Measurements from ENCODE around the gene MYO16.

DNA sequence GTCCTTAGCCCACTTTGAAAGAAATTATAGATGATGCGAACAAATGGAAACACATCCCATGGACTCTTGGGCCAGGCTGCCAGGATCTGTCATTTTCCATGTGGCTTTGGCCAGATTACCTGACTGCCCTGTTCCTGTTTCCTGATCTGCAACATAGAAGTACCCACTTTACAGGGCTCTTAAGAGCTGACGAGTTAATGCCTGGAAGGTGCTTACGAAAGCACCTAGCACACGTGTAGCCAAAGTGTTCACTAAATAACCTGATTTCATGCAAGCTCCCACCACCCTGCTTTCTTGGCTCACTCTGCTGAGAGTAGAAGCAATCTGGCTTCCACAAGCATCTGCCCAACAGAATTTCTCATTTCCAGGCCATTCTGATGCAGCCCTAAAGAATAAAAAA is 575.2 kb downstream of the MYO16 start:
- TF ChIP-seq, protein P1, sequence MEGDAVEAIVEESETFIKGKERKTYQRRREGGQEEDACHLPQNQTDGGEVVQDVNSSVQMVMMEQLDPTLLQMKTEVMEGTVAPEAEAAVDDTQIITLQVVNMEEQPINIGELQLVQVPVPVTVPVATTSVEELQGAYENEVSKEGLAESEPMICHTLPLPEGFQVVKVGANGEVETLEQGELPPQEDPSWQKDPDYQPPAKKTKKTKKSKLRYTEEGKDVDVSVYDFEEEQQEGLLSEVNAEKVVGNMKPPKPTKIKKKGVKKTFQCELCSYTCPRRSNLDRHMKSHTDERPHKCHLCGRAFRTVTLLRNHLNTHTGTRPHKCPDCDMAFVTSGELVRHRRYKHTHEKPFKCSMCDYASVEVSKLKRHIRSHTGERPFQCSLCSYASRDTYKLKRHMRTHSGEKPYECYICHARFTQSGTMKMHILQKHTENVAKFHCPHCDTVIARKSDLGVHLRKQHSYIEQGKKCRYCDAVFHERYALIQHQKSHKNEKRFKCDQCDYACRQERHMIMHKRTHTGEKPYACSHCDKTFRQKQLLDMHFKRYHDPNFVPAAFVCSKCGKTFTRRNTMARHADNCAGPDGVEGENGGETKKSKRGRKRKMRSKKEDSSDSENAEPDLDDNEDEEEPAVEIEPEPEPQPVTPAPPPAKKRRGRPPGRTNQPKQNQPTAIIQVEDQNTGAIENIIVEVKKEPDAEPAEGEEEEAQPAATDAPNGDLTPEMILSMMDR (IDR thresholded peaks at IDR 0.05) = no peak
- no peak for TF ChIP-seq POLR2A (IDR thresholded peaks at IDR 0.05)
